ENCODE results near the gene EGFR. TPM values are rescaled to one million over a fixed set of nuclear protein-coding genes. Genes with fewer than 3 reads are reported as not detected.

Gene EGFR
- total RNA-seq, 1 donor from 2014 or later = 6.1 TPM

GRCh38 chr7:55260676-55261385 is 242.0 kb downstream of the EGFR start:
- no peak overlapping the region for H3K27ac ChIP-seq (replicated peaks)
- DNase-seq = no peak
- no peaks in the 10 kb centered on the region for H3K9me3 ChIP-seq (replicated peaks)
- no peaks in the 10 kb centered on the region for H3K36me3 ChIP-seq
- peaks cover 57% of the 10 kb centered on the region for H3K27me3 ChIP-seq (ENCODE audit: low read depth)
- TF ChIP-seq CTCF (IDR thresholded peaks at IDR 0.05; ENCODE audit: borderline replicate concordance) = no peak
- H3K4me1 ChIP-seq = no peaks in the 10 kb centered on the region
- intact Hi-C loops (cut with micrococcal nuclease) = no loop called here
- no peak overlapping the region for H3K4me3 ChIP-seq

Measured in left ventricle myocardium inferior (tissue), 1 donor.